Smooth muscle cell (in vitro differentiated cells): ENCODE data around the gene SLC43A3. TPM values are rescaled to one million over a fixed set of nuclear protein-coding genes. Genes with fewer than 3 reads are reported as not detected.

Source experiments
- DNase-seq: peaks from one replicate; lab custom pipeline; 2025; ENCODE audit not compliant: unreplicated experiment; lab: John Stamatoyannopoulos, UW
- H2AFZ ChIP-seq: fragments of 200-600 bp; sonication (generic); 2 replicates; pipeline ENCODE4 v1.6.0; 2016; ENCODE audit warnings: antibody characterized with exemption, low read depth, mild to moderate bottlenecking
- H3F3A ChIP-seq: fragments of 200-600 bp; sonication (generic); 2 replicates; pipeline ENCODE4 v1.6.0; 2017; ENCODE audit warnings: antibody characterized with exemption, low read depth
- H3K27ac ChIP-seq: fragments of 200-600 bp; sonication (generic); 2 replicates; pipeline ENCODE4 v1.5.1; 2016; ENCODE audit warnings: low read depth, mild to moderate bottlenecking
- H3K27me3 ChIP-seq: fragments of 200-600 bp; sonication (generic); 2 replicates; pipeline ENCODE4 v1.6.1; 2016; ENCODE audit warnings: low read depth, mild to moderate bottlenecking
- H3K36me3 ChIP-seq: fragments of 200-600 bp; sonication (generic); 2 replicates; pipeline ENCODE4 v1.5.1; 2016; ENCODE audit warnings: low read depth
- H3K4me1 ChIP-seq: fragments of 200-600 bp; sonication (generic); 2 replicates; pipeline ENCODE4 v1.5.1; 2016; ENCODE audit warnings: low read depth
- H3K4me2 ChIP-seq: fragments of 200-600 bp; sonication (generic); 2 replicates; pipeline ENCODE4 v1.6.0; 2016; ENCODE audit warnings: mild to moderate bottlenecking
- H3K4me3 ChIP-seq: fragments of 200-600 bp; sonication (generic); 2 replicates; pipeline ENCODE4 v1.5.1; 2016; ENCODE audit warnings: mild to moderate bottlenecking
- H3K79me2 ChIP-seq: fragments of 200-600 bp; sonication (generic); 2 replicates; pipeline ENCODE4 v1.6.0; 2016; ENCODE audit warnings: low read depth, mild to moderate bottlenecking
- H3K9ac ChIP-seq: fragments of 200-600 bp; sonication (generic); 2 replicates; pipeline ENCODE4 v1.6.0; 2016; ENCODE audit warnings: low read depth
- H3K9me3 ChIP-seq: fragments of 200-600 bp; sonication (generic); replicated peaks from 2 replicates; pipeline ENCODE4 v1.5.1; 2016; ENCODE audit warnings: low read depth
- H4K20me1 ChIP-seq: fragments of 200-600 bp; sonication (generic); 2 replicates; pipeline ENCODE4 v1.6.0; 2016; ENCODE audit warnings: low read depth
- CTCF ChIP-seq: fragments of 200-600 bp; sonication (generic); IDR thresholded peaks from 2 replicates; pipeline ENCODE4 v1.5.1; 2017; ENCODE audit warnings: borderline replicate concordance, mild to moderate bottlenecking, antibody characterized with exemption; ENCODE audit not compliant: insufficient read depth, poor library complexity, severe bottlenecking
- WGBS: methylation state at CpG from one replicate; pipeline ENCODE4 v1.1.7; 2016; ENCODE audit warnings: low lambda C conversion rate; 5-methylcytosine and 5-hydroxymethylcytosine counted together
- polyA plus RNA-seq: library from polyadenylated mRNA; unstranded; fragments of >200 nt; fragmentation: Nextera tagmentation; extraction: Ambion mirVana; gene quantifications from 2 replicates; pipeline ENCODE4 v1.2.1, GENCODE V29; 2016
- total RNA-seq: library from RNA; depleted of rRNA; stranded (reverse); fragments of >200 nt; gene quantifications from 2 replicates; pipeline ENCODE4 v1.2.3, GENCODE V29; 2014

Gene SLC43A3
- total and polyA plus RNA-seq, 2 experiments from 2014 or later: 9.3 to 12.8 TPM

- no peaks in the 10 kb centered on the region for H3K4me1 ChIP-seq
- no peaks in the 10 kb centered on the region for H3K79me2 ChIP-seq
- no peak overlapping the region for H3K9ac ChIP-seq
- WGBS: 26% methylated on average over 9 of the region's 26 CpGs
- no peaks in the 10 kb centered on the region for H3K9me3 ChIP-seq
- H3K27ac ChIP-seq: no peak overlapping the region
- peak overlapping the region; percentile 43 for H3K4me2 ChIP-seq
- peaks cover 11% of the 10 kb centered on the region for H3F3A ChIP-seq
- H4K20me1 ChIP-seq: no peaks in the 10 kb centered on the region
- H2AFZ ChIP-seq: no peak overlapping the region
- no peaks in the 10 kb centered on the region for H3K36me3 ChIP-seq
- DNase-seq: no peak
- peaks cover 8% of the 10 kb centered on the region for H3K27me3 ChIP-seq
- TF ChIP-seq CTCF: no peak
- H3K4me3 ChIP-seq: no peak overlapping the region
These were observed 50.5 kb downstream of the SLC43A3 start for GRCh38 chr11:57376095-57377090.

- Histone ChIP-seq H3K36me3 (no peaks in the 10 kb centered on the region), H3K4me2 (no peak overlapping the region), H3F3A (peaks cover 11% of the 10 kb centered on the region), H4K20me1 (no peaks in the 10 kb centered on the region), H3K9ac (no peak overlapping the region), H3K27ac (no peak overlapping the region), H3K9me3 (no peaks in the 10 kb centered on the region), H3K4me1 (no peaks in the 10 kb centered on the region), H3K27me3 (peaks cover 2% of the 10 kb centered on the region), H3K4me3 (no peak overlapping the region), H3K79me2 (no peaks in the 10 kb centered on the region), H2AFZ (no peak overlapping the region)
- 98% methylated on average over 2 of the region's 2 CpGs for WGBS
- no peak for TF ChIP-seq CTCF
- no peak for DNase-seq
These were observed 51.4 kb downstream of the SLC43A3 start for GRCh38 chr11:57375490-57375889.

GRCh38 chr11:57374966-57375365 lies 52.0 kb downstream of the SLC43A3 start:
- no peak for TF ChIP-seq CTCF
- Histone ChIP-seq H3K9ac (no peak overlapping the region), H3K9me3 (no peaks in the 10 kb centered on the region), H3K79me2 (no peaks in the 10 kb centered on the region), H3K4me1 (no peaks in the 10 kb centered on the region), H4K20me1 (no peaks in the 10 kb centered on the region), H3K4me3 (no peak overlapping the region), H3K36me3 (no peaks in the 10 kb centered on the region), H3K27me3 (no peaks in the 10 kb centered on the region), H3K4me2 (no peak overlapping the region), H2AFZ (no peak overlapping the region), H3F3A (peaks cover 11% of the 10 kb centered on the region), H3K27ac (no peak overlapping the region)
- 97% methylated on average over 3 of the region's 3 CpGs for WGBS
- DNase-seq: no peak

- no peaks in the 10 kb centered on the region for H3K4me1 ChIP-seq
- 31% methylated on average over 3 of the region's 3 CpGs for WGBS
These were observed 53.8 kb downstream of the SLC43A3 start for GRCh38 chr11:57373146-57373545.

More at GRCh38 chr11:57373146-57373545, 53.8 kb downstream of the SLC43A3 start:
- DNase-seq: no peak
- Histone ChIP-seq H2AFZ (no peak overlapping the region), H3K4me3 (no peak overlapping the region), H3K9ac (no peak overlapping the region), H3K27me3 (no peaks in the 10 kb centered on the region), H3F3A (peaks cover 11% of the 10 kb centered on the region), H3K36me3 (no peaks in the 10 kb centered on the region), H3K9me3 (no peaks in the 10 kb centered on the region), H4K20me1 (no peaks in the 10 kb centered on the region), H3K4me2 (peak overlapping the region; percentile 9), H3K27ac (no peak overlapping the region), H3K79me2 (no peaks in the 10 kb centered on the region)
- TF ChIP-seq CTCF: no peak
